K562 (cell line): Measurements from ENCODE around the gene GYG1. TPM values are rescaled to one million over a fixed set of nuclear protein-coding genes. Genes with fewer than 3 reads are reported as not detected.

ENCODE experiments used
- ATAC-seq: fragments of 200-7000 bp; cut with Tn5 transposase; 3 replicates; pipeline ENCODE4 v1.9.1; 2020; ENCODE audit warnings: moderate library complexity
- BruUV-seq: library from RNA; stranded (reverse); fragments of 400-500 nt; replicated peaks from 2 replicates; lab custom pipeline; 2021; lab: Mats Ljungman, UMichigan
- CTCF ChIA-PET: fragments of 300-600 bp; formaldehyde crosslinking; extraction: SDS; loops from one replicate; lab custom pipeline; 2021; ENCODE audit warnings: low intra/inter-chr PET ratio; lab: Yijun Ruan, JAX
- POLR2A ChIA-PET: fragments of 300-600, 350-650 bp; sonication (Branson Sonifier 250); formaldehyde crosslinking; extraction: SDS; loops from one replicate; lab custom pipeline; 2021; ENCODE audit warnings: antibody characterized with exemption, inconsistent platforms; lab: Yijun Ruan, JAX
- DNase-seq, 4 experiments: peaks; one replicate each; pipeline versions ENCODE4 v3.0.0 to v3.0.0-alpha.2; 2011 to 2018; ENCODE audit warnings: low spot score in 3 of 4, mixed read lengths in 3 of 4; ENCODE audit errors: extremely low read depth in 1 of 4
- FAIRE-seq: peaks from 2 replicates; lab custom pipeline; 2011; peaks lifted over from hg19 to GRCh38; lab: Jason Lieb, UNC
- H2AFZ ChIP-seq: 2 replicates; pipeline ENCODE4 v1.6.0; 2011; ENCODE audit warnings: low read depth, low read length, control low read depth, inconsistent platforms
- H3K27ac ChIP-seq: fragments of 200-600 bp; 3 replicates; pipeline ENCODE4 v1.8.0; 2011; ENCODE audit warnings: low read depth, mild to moderate bottlenecking, control low read depth, inconsistent platforms, low read length, moderate library complexity, mixed read lengths; ENCODE audit errors: extremely low read depth
- H3K27me3 ChIP-seq, 2 experiments: fragments of 300-600 bp in 1 of 2; 2 replicates in 1 of 2; 3 replicates in 1 of 2; pipeline versions ENCODE4 v1.6.0 to v1.8.0; 2011; ENCODE audit warnings: inconsistent platforms in 2 of 2, low read length in 2 of 2, mild to moderate bottlenecking in 1 of 2, mixed read lengths in 1 of 2, moderate library complexity in 1 of 2; ENCODE audit not compliant: control insufficient read depth in 2 of 2, insufficient read depth in 2 of 2
- H3K36me3 ChIP-seq: fragments of 300-600 bp; 3 replicates; pipeline ENCODE4 v1.8.0; 2011; ENCODE audit warnings: mild to moderate bottlenecking, low read length, inconsistent platforms; ENCODE audit not compliant: control insufficient read depth, insufficient read depth
- H3K4me1 ChIP-seq, 2 experiments: fragments of 200-600 bp in 1 of 2; replicated peaks in 1 of 2; 2 replicates in 1 of 2; 3 replicates in 1 of 2; pipeline versions ENCODE4 v1.5.1 to v1.8.0; 2011; ENCODE audit warnings: inconsistent platforms in 2 of 2, low read length in 2 of 2, mild to moderate bottlenecking in 1 of 2, mixed read lengths in 1 of 2, moderate library complexity in 1 of 2; ENCODE audit not compliant: control insufficient read depth in 2 of 2, insufficient read depth in 2 of 2
- H3K4me2 ChIP-seq: 2 replicates; pipeline ENCODE4 v1.6.1; 2011; ENCODE audit warnings: low read length, control low read depth, inconsistent platforms, mixed read lengths; ENCODE audit not compliant: insufficient read depth
- H3K4me3 ChIP-seq: fragments of 200-600 bp; sonication (generic), shearing (Covaris generic); 2 replicates; pipeline ENCODE4 v1.5.1; 2016; ENCODE audit warnings: control low read depth, inconsistent platforms
- H3K79me2 ChIP-seq: fragments of 200-600 bp; 3 replicates; pipeline ENCODE4 v1.8.0; 2011; ENCODE audit warnings: low read length, inconsistent platforms; ENCODE audit not compliant: control insufficient read depth, insufficient read depth
- H3K9ac ChIP-seq, 2 experiments: 2 replicates each; pipeline versions ENCODE4 v1.6.0 to v1.6.1; 2011; ENCODE audit warnings: low read depth in 2 of 2, low read length in 2 of 2, control low read depth in 1 of 2, inconsistent platforms in 1 of 2, mild to moderate bottlenecking in 1 of 2, mixed read lengths in 1 of 2; ENCODE audit not compliant: insufficient read depth in 1 of 2
- H3K9me1 ChIP-seq: one replicate; pipeline ENCODE4 v1.6.0; 2011; ENCODE audit warnings: inconsistent platforms, mild to moderate bottlenecking, low read length, moderate library complexity; ENCODE audit not compliant: control insufficient read depth, insufficient read depth
- H3K9me3 ChIP-seq: replicated peaks from 2 replicates; pipeline ENCODE4 v1.5.1; 2011; ENCODE audit warnings: low read depth, low read length, inconsistent platforms; ENCODE audit not compliant: control insufficient read depth, insufficient read depth
- H4K20me1 ChIP-seq: replicated peaks from 2 replicates; pipeline ENCODE4 v1.6.1; 2011; ENCODE audit warnings: low read length, inconsistent platforms, mixed read lengths; ENCODE audit not compliant: control insufficient read depth, insufficient read depth
- MED1 ChIP-seq: sonication (generic); formaldehyde crosslinking; IDR thresholded peaks from 2 replicates; pipeline ENCODE4 v1.8.1; 2023; ENCODE audit warnings: missing genetic modification reagents, borderline replicate concordance
- SMARCB1 ChIP-seq: IDR thresholded peaks from 2 replicates; pipeline ENCODE4 v1.6.1; 2011; ENCODE audit warnings: improper control_type of control experiment, low read depth; ENCODE audit not compliant: insufficient read length
- TCF15 ChIP-seq: fragments of 250-450 bp; sonication (Bioruptor Pico); IDR thresholded peaks from 2 replicates; pipeline ENCODE4 v1.8.0; 2022; ENCODE audit warnings: moderate library complexity, mild to moderate bottlenecking, inconsistent platforms
- XRCC3 ChIP-seq: fragments of 450-650 bp; IDR thresholded peaks from 2 replicates; pipeline ENCODE4 v1.6.1; 2017; ENCODE audit warnings: mild to moderate bottlenecking, moderate library complexity
- ZNF121 ChIP-seq: sonication (generic); formaldehyde crosslinking; conservative IDR thresholded peaks from 2 replicates; pipeline ENCODE4 v1.8.0; 2022; ENCODE audit warnings: missing genetic modification reagents
- ZNF274 ChIP-seq: IDR thresholded peaks from 2 replicates; pipeline ENCODE4 v1.6.1; 2011; ENCODE audit warnings: low read depth, mild to moderate bottlenecking, low read length, moderate library complexity, borderline replicate concordance
- WGBS: fragments of 100-300 bp; shearing (Covaris generic); methylation state at CpG from one replicate; pipeline ENCODE4 v1.1.6; 2016; ENCODE audit warnings: low coverage, mixed read lengths; ENCODE audit not compliant: insufficient coverage; ENCODE audit errors: missing lambda C conversion rate; 5-methylcytosine and 5-hydroxymethylcytosine counted together
- in situ Hi-C: fragments of 300-500 bp; cut with MboI; formaldehyde crosslinking; loops from 4 replicates; pipeline ENCODE4 v1.15.0; 2018; ENCODE audit warnings: inconsistent platforms, mixed read lengths
- intact Hi-C: fragments of 100-400 bp; cut with micrococcal nuclease; formaldehyde crosslinking; loops from 2 replicates; pipeline ENCODE4 v1.14.2; 2022
- polyA plus RNA-seq, 8 experiments: library from polyadenylated mRNA; depleted of rRNA in 4 of 8; stranded (reverse) in 5 of 8; unstranded in 3 of 8; fragments of >200 nt; fragmentation: Nextera tagmentation in 2 of 8; fragmentation: Illumina TruSeq in 1 of 8; extraction: Ambion mirVana in 2 of 8; extraction: Trizol in 1 of 8; gene quantifications; 2 replicates each; pipeline versions ENCODE4 v1.2.1 to v1.2.3, GENCODE V29; 2011 to 2014; ENCODE audit warnings: inconsistent platforms in 1 of 8, missing spikeins in 1 of 8
- total RNA-seq, 7 experiments: library from RNA; depleted of rRNA in 6 of 7; stranded (reverse); fragments of >200 nt in 6 of 7; fragmentation: Illumina TruSeq in 2 of 7; extraction: Trizol in 2 of 7; gene quantifications; 2 replicates each; pipeline versions ENCODE4 v1.2.1 to v1.2.3, GENCODE V29; 2011 to 2021; ENCODE audit warnings: low replicate concordance in 1 of 7

GYG1 gene
- total and polyA plus RNA-seq, 9 of the 15 experiments (the other 6 are each of a cell fraction or from before 2014, with no cell fraction given): 14.6 to 38.4 (median 24.6) TPM

GRCh38 chr3:148951599-148952361 is 39.6 kb upstream of the GYG1 start:
- Histone ChIP-seq H3K9me1 (no peaks in the 10 kb centered on the region), H3K36me3 (no peaks in the 10 kb centered on the region), H4K20me1 (no peaks in the 10 kb centered on the region), H3K4me3 (no peak overlapping the region), H3K27ac (no peak overlapping the region), H3K4me2 (no peak overlapping the region), H3K9ac (no peak overlapping the region), H2AFZ (no peak overlapping the region), H3K4me1 (peaks cover 0 to 2% of the 10 kb centered on the region in 2 experiments; a peak in 2 of 5 replicates), H3K9me3 (no peaks in the 10 kb centered on the region), H3K79me2 (no peaks in the 10 kb centered on the region), H3K27me3 (peaks cover 3 to 4% of the 10 kb centered on the region in 2 experiments; a peak in 3 of 5 replicates)
- in situ Hi-C loops: loop anchor here (25.0 kb wide), 1 partner anchor 536 kb away; no protein-coding TSS in a partner anchor
- TF ChIP-seq XRCC3 (no peak), ZNF121 (CRISPR knock-in tag) (no peak), TCF15 (CRISPR knock-in tag) (no peak), ZNF274 (no peak), MED1 (no peak), SMARCB1 (no peak)
- POLR2A ChIA-PET: interaction anchor here (0.6 kb wide), 1 partner anchor 115 kb away, joined by 3 read pairs; no protein-coding TSS in a partner anchor
- CTCF ChIA-PET: interaction anchor here (0.5 kb wide), 1 partner anchor 66 kb away, joined by 4 read pairs; no protein-coding TSS in a partner anchor
- 1% methylated on average over 4 of the region's 4 CpGs for WGBS
- BruUV-seq: no TSS peak
- ATAC-seq (no peak), DNase-seq (no peak), FAIRE-seq (no peak)
- intact Hi-C loops: no loop called here
